ENCODE data around the gene CHML.

DNA sequence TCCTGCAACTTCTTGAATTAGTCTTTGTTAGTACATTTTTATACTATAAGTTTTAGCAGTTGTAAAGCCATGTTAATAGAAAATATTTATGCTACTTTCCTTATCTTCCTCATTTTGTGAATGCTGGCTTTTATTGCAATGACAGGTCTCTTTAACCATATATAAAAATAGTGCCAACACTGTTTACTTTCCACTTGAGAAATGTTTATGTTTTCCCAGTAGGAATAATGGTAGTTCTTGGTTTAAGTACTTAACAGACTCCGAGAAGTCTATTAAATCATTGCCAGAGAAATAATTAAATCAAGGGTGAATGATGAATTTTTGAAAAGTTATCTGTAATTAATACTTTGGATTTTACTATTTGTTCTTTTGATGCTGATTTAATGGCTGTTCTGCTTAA lies 9.7 kb downstream of the CHML start:
- TF ChIP-seq POLR2A (IDR thresholded peaks at IDR 0.05; ENCODE audit: low read length) (no peak), GATA1 (IDR thresholded peaks at IDR 0.05; ENCODE audit: low read depth, low read length) (no peak)
